Chondrocyte (in vitro differentiated cells): ENCODE data around the gene CADM1. TPM values are rescaled to one million over a fixed set of nuclear protein-coding genes. Genes with fewer than 3 reads are reported as not detected.

ENCODE experiments used
- DNase-seq: peaks from one replicate; pipeline ENCODE4 v3.0.0; 2021; ENCODE audit warnings: mixed read lengths, low spot score
- H3K27ac Mint-ChIP-seq: one replicate; pipeline ENCODE4 v1.8.0; 2021; ENCODE audit warnings: mild to moderate bottlenecking, moderate library complexity, mixed read lengths; ENCODE audit not compliant: unreplicated experiment
- H3K27me3 Mint-ChIP-seq: 2 replicates; pipeline ENCODE4 v1.8.0; 2021; ENCODE audit warnings: low read depth, mixed read lengths
- H3K36me3 Mint-ChIP-seq: 2 replicates; pipeline ENCODE4 v1.8.0; 2021; ENCODE audit warnings: low read depth, mixed read lengths
- H3K4me1 Mint-ChIP-seq: 2 replicates; pipeline ENCODE4 v1.8.0; 2021; ENCODE audit warnings: low read depth, mild to moderate bottlenecking, mixed read lengths
- H3K4me3 Mint-ChIP-seq: one replicate; pipeline ENCODE4 v1.8.0; 2021; ENCODE audit warnings: mild to moderate bottlenecking, moderate library complexity, mixed read lengths; ENCODE audit not compliant: unreplicated experiment
- H3K9me3 Mint-ChIP-seq: 2 replicates; pipeline ENCODE4 v1.8.0; 2021; ENCODE audit warnings: low read depth, mixed read lengths
- total RNA-seq: library from RNA; stranded (reverse); gene quantifications from 3 replicates; pipeline ENCODE4 v1.2.1, GENCODE V29; 2021
- TF ChIP-seq, protein P1 (sequence below): fragments of 200-600 bp; sonication (generic); IDR thresholded peaks from 2 replicates; pipeline ENCODE4 v1.5.0; 2021; ENCODE audit warnings: antibody characterized with exemption, mild to moderate bottlenecking, moderate library complexity

The CADM1 gene
- total RNA-seq, 1 donor from 2014 or later, result 29.0 TPM

DNA sequence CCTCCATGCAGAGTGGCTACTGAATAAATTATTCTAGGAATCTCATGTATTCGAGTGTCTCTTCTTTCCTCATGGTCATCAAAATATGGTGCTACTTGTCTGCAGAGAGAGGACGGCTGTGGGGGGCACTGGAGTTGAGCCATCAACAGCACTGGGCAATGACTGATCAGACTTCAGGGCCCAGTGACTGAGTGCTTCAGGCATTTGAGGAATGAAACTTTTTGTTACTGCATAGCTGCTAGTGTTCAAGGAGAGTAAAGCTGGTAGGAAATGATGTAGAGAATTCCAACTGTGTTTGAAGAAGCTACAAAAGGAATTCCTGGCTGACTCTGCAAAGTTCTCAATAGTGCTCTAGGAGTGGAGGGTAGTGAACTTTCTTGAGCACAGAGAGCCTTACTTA is 277.7 kb downstream of the CADM1 start:
- peaks cover 59% of the 10 kb centered on the region for H3K4me1 Mint-ChIP-seq
- DNase-seq, result peak; percentile 66
- no peak overlapping the region for H3K4me3 Mint-ChIP-seq
- H3K36me3 Mint-ChIP-seq, result no peaks in the 10 kb centered on the region
- peak overlapping the region; percentile 86 for H3K27ac Mint-ChIP-seq
- H3K9me3 Mint-ChIP-seq, result peaks cover 2% of the 10 kb centered on the region
- H3K27me3 Mint-ChIP-seq, result no peaks in the 10 kb centered on the region
- TF ChIP-seq, protein P1, sequence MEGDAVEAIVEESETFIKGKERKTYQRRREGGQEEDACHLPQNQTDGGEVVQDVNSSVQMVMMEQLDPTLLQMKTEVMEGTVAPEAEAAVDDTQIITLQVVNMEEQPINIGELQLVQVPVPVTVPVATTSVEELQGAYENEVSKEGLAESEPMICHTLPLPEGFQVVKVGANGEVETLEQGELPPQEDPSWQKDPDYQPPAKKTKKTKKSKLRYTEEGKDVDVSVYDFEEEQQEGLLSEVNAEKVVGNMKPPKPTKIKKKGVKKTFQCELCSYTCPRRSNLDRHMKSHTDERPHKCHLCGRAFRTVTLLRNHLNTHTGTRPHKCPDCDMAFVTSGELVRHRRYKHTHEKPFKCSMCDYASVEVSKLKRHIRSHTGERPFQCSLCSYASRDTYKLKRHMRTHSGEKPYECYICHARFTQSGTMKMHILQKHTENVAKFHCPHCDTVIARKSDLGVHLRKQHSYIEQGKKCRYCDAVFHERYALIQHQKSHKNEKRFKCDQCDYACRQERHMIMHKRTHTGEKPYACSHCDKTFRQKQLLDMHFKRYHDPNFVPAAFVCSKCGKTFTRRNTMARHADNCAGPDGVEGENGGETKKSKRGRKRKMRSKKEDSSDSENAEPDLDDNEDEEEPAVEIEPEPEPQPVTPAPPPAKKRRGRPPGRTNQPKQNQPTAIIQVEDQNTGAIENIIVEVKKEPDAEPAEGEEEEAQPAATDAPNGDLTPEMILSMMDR, result no peak

DNA sequence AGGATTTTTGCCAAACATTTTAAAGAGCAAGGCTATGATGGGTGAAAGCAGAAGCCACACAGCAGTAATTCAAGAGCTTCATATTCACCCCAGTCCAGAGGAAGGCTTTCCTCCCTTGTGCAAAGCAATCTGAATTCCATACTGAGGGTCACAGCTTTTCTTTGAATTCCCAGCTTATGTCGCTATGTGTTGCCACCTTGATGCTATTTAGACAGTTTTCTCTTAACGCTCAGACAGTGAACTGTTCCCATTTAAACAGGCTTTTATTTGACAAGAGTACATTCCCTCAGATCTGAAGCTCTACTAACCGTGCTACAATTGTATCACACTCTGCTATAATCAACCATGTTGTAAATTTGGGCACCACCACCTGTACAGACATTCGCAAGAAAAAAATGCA is 279.7 kb downstream of the CADM1 start:
- Mint-ChIP-seq H3K9me3 (peaks cover 2% of the 10 kb centered on the region), H3K4me1 (peaks cover 55% of the 10 kb centered on the region), H3K36me3 (no peaks in the 10 kb centered on the region), H3K27me3 (no peaks in the 10 kb centered on the region), H3K4me3 (no peak overlapping the region), H3K27ac (no peak overlapping the region)
- TF ChIP-seq, protein P1, result no peak
- no peak for DNase-seq

DNA sequence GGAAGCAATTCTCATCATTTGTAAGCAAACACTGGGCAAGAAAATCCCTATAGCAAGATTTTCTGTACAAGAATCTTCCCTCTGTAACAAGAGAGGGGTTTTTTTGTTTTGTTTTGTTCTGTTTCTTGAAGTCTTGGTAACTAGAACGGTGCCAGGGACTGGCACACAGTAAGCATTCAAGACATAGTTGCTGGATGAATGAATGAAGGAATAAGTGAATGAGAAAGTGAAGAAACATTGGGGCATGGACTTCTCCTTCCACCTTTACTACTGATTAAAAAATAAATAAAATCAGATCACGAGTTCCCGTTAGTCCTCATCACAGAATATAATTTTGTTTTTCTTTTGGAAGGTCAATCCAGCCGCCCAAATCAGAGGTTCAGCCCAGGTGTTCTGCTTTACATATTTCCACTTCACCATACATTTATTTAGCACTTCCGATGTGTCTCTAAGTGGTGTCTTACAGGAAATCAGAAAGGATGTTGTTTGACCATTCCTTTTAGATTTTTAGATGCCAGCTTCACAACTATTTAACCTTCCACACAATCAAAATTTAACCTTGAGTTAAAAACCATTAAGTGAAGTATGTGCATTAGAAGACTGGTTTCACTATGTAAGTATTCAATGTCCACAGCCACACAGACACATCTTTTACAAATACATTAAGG is 281.2 kb downstream of the CADM1 start:
- H3K9me3 Mint-ChIP-seq, result peaks cover 2% of the 10 kb centered on the region
- H3K4me3 Mint-ChIP-seq, result no peak overlapping the region
- H3K27me3 Mint-ChIP-seq, result no peaks in the 10 kb centered on the region
- TF ChIP-seq, protein P1, result no peak
- no peaks in the 10 kb centered on the region for H3K36me3 Mint-ChIP-seq
- peaks cover 69% of the 10 kb centered on the region for H3K4me1 Mint-ChIP-seq
- no peak overlapping the region for H3K27ac Mint-ChIP-seq
- DNase-seq, result no peak

DNA sequence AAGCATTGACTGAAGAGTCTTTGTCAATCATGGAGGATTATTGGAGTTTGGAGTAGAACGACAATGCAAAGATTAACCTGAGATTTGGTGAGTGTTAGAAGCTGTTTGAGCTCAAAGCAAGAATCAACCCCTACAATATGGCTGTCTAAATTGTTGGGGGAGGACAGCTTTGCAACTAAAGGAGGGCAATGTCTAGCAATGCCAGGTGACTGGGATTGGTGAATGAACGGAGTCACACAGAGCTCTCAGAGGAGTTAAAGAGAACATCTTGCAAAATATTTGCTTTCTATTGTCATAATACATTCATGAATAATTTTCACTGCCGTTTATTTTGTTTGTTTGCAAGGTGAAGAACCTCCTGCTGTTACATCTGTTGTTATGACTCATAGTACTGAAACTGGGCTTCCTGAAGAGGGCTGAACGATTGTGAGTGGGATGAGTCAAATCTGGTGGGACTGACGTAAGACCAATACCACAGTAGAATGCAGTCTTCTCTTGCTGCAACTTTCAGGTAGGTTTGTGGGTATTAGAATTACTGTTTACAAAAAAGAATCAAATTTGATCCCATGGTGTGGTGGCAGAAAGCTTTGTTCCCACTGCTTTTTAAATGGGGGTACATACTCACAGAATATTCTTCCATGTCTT is 281.9 kb downstream of the CADM1 start:
- Mint-ChIP-seq H3K27me3 (no peaks in the 10 kb centered on the region), H3K4me1 (peaks cover 68% of the 10 kb centered on the region), H3K4me3 (no peak overlapping the region), H3K27ac (no peak overlapping the region), H3K9me3 (peaks cover 2% of the 10 kb centered on the region), H3K36me3 (no peaks in the 10 kb centered on the region)
- no peak for DNase-seq
- TF ChIP-seq, protein P1, result no peak

DNA sequence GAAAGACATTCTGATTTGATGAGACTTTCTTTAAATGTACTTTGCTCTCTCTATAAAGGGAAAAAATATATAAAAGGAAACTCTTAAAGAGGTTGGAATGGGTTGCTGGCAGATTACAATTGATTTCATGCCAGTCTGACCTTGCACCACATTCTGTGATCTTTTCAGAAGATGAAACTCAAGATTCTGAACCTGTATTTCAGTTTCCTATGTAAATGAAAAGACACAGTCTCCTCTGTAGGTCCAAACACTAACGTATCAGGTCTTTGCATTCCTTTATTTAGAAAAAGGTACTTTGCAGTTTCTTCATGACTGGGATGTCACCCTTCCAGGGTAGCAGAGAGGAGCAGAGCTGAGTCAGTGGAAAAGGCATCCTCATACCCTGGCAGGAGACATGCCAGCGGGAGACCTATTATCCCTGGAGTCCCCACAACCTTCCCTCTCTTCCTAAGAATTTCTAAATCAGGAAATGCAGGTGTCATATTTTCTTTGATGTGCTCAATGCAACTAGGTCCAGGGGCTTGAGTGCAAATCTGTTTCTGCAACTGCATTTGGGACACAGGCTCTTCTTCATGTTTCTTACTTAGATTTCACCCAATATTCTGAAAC is 282.6 kb downstream of the CADM1 start:
- no peak overlapping the region for H3K4me3 Mint-ChIP-seq
- TF ChIP-seq, protein P1, result no peak

More for the DNA sequence above, 282.6 kb downstream of the CADM1 start:
- DNase-seq, result no peak
- Mint-ChIP-seq H3K27me3 (no peaks in the 10 kb centered on the region), H3K4me1 (peaks cover 61% of the 10 kb centered on the region), H3K27ac (no peak overlapping the region), H3K9me3 (peaks cover 2% of the 10 kb centered on the region), H3K36me3 (no peaks in the 10 kb centered on the region)
